GM10266 (cell line): ENCODE results near the gene PURB.

ENCODE experiments used
- DNase-seq: peaks from one replicate; pipeline ENCODE4 v3.0.0; 2012; ENCODE audit errors: extremely low spot score
- TF ChIP-seq, protein P1 (sequence below): IDR thresholded peaks from 2 replicates; pipeline ENCODE4 v1.5.1; 2012; ENCODE audit warnings: mild to moderate bottlenecking, low read depth; ENCODE audit not compliant: control insufficient read depth, insufficient read depth; ENCODE audit errors: missing control alignments

PURB gene

DNA sequence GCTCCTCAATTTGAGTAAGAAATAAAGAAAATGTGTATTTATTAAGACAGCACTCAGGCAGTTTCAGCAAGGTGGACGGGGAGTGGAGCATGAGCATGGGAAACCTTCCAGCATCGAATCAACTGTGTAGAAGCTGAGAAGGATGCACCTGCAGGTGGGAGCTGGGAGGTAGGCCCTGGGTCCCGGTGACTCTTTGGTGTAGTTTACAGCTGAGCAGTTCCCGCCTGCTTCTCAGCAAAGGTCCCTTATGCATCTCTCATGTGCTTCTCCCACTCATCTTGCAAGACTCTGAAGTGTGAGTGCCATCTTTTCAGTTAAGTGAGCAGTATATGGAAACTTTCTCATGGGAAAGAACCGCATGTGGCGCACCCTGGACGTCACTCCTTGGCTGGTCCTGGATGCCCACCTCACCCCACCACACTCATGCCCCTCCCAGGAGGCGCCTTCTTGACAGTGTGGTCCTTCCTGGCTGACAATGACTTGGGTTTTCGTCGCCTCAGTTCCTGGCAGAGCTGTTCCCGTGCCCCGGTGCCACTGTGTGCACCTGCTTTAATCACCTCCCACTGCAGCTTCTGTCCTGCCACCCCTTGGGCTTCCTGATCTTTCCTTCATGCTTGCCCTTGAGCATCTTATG lies 19.8 kb upstream of the PURB start:
- no peak for DNase-seq
- TF ChIP-seq, protein P1, sequence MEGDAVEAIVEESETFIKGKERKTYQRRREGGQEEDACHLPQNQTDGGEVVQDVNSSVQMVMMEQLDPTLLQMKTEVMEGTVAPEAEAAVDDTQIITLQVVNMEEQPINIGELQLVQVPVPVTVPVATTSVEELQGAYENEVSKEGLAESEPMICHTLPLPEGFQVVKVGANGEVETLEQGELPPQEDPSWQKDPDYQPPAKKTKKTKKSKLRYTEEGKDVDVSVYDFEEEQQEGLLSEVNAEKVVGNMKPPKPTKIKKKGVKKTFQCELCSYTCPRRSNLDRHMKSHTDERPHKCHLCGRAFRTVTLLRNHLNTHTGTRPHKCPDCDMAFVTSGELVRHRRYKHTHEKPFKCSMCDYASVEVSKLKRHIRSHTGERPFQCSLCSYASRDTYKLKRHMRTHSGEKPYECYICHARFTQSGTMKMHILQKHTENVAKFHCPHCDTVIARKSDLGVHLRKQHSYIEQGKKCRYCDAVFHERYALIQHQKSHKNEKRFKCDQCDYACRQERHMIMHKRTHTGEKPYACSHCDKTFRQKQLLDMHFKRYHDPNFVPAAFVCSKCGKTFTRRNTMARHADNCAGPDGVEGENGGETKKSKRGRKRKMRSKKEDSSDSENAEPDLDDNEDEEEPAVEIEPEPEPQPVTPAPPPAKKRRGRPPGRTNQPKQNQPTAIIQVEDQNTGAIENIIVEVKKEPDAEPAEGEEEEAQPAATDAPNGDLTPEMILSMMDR, result no peak

DNA sequence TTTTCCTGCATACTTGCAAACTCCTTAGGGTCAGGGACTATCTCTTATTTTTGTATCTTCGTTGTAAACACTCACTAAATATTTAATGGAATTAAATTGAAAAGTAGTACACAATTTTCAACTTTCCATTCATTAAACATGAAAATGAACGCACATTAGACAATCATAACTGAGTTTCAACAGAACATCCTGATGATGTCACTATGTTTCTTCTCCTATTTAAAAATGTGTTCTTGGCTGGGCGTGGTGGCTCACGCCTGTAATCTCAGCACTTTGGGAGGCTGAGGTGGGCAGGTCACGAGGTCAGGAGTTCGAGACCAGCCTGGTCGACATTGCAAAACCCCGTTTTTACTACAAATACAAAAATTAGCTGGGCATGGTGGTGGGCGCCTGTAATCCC lies 14.1 kb upstream of the PURB start:
- TF ChIP-seq, protein P1, result no peak
- no peak for DNase-seq

DNA sequence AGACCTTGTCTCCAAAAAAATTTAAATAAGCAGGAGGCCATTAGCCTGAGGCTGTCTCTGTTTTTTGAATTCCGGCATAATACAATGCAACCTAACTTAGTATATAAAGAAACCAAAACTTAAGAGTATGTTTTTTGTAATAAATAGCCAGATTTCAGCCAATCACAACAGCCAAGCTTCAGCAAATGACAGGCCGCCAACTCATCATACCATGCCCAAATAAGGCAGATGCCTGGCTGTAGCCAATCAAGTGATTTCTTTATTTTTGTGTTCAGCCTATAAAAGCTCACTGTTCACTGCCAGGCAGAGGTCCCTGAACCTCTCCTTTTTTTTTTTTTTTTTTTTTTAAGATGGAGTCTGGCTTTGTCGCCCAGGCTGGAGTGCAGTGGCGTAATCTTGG lies 12.7 kb upstream of the PURB start:
- TF ChIP-seq, protein P1, result no peak
- no peak for DNase-seq

DNA sequence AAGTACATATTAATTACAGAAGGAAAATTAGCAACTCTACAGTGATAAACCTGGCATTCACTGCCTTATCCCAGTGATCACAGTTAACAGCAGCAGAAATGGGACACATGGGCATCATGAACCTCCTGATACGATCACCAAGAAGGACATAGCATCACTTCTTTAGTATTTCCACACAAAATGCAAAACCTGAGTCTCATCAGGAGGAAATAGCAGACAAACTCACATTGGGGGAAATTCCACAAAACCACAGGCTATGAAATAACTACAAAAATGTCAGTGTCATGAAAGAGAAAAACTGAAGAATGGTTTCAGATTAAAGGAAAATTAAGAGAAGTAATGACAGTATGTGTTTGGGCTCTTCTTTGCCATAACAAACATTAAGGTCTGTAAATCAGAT lies 12.0 kb upstream of the PURB start:
- DNase-seq, result no peak
- TF ChIP-seq, protein P1, result no peak

DNA sequence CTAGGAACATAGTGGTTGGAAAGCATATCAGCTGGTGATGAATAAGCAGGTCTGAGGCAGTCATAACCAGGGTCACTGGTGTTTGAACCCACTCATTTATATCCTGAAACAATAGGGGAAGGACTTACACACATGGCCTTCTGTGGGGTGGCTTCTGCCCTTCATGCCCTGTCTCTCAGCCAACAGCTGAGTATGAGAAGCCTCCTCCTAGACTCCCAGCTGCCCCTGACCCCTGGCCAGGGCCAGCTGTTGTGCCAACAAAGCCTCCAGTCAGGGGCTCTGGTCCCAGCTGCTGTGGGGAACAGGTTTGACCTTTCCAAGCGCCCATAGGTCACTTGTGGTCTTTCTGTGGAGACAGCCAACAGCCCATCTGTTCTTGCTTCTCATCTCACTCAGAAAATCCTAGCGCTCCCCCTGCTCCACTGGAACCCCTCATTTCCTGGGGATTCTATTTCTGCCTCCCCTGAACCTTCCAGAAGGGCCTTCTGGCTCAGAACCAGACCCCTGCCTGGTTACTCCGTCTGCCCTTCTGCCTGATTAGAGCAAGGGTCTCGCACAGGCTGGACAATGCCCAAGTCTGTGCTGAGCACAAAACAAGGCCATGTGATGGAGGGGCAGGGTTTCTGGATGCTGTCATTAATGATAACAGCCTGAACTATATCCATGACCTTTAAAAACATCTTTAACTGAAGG lies 9.7 kb upstream of the PURB start:
- DNase-seq, result no peak
- TF ChIP-seq, protein P1, result no peak

DNA sequence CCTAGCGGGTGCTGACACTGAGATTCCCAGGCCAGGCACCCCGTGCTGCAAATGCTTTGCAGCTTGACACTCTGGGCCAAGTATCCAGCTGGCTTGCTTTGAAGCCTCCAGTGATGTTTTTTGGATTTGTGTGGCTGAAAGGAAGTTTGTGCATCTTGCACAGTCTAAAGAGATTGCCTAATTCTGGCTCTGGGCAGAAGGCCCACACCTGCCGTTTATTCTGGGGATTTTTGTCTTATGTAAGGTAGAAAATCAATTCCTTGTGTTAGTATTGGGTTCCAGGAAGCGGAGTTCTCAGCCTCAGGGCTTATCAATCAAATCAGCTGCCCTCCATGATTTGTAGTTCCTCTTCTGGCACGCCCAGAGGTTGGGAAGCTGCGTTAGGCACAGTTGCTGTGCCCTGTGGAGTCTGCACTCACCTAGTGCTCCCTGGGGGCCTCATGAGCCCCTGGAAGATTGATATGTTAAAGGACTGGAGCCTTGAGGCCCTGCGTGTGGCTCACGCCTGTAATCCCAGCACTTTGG lies 8.4 kb upstream of the PURB start:
- TF ChIP-seq, protein P1, result no peak
- DNase-seq, result no peak

DNA sequence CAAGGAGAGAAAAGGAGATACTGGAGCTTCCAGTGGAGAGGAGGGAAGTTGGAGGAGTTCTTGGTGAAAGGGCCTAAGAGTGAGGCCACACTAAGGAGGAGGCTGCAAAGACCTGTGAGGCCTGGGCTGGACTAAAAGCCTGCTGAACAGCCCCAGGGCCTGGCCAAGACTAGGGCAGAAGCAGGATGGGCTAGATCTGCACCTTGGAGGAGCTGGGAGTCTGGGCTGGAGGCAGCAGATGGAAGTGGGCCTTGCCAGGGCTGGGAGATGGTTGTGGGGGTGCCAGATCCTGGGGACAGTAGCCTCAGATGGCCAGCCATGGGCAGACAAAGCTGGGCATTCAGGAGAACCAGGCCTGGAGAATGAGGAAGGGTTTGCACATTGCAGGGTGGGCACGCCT lies 6.5 kb upstream of the PURB start:
- TF ChIP-seq, protein P1, result no peak
- DNase-seq, result no peak
